Right ventricle myocardium inferior (tissue), 1 donor: ENCODE measurements around the gene CTCF. TPM values are rescaled to one million over a fixed set of nuclear protein-coding genes. Genes with fewer than 3 reads are reported as not detected.

Experiments used
- ATAC-seq: fragments of 200-7000 bp; cut with Tn5 transposase; one replicate; pipeline ENCODE4 v1.9.1; 2020; ENCODE audit warnings: mild to moderate bottlenecking, moderate library complexity
- DNase-seq: peaks from one replicate; pipeline ENCODE4 v3.0.0; 2021; ENCODE audit errors: missing footprints
- intact Hi-C: fragments of 100-400 bp; cut with DNase I; formaldehyde crosslinking; loops from one replicate; pipeline ENCODE4 v1.11.0; 2022
- total RNA-seq: library from RNA; stranded (reverse); fragmentation: NEBNext Ultra II Directional; extraction: Animal tissue kit (Norgen Biotek cat#: 25700); gene quantifications from one replicate; pipeline ENCODE4 v1.2.1, GENCODE V29; 2021
- donor health status: DM: no; HTN: yes; CAD: no; lungs with severe emphysema.

The CTCF gene
- total RNA-seq, 1 donor from 2014 or later, result 28.2 TPM

DNA sequence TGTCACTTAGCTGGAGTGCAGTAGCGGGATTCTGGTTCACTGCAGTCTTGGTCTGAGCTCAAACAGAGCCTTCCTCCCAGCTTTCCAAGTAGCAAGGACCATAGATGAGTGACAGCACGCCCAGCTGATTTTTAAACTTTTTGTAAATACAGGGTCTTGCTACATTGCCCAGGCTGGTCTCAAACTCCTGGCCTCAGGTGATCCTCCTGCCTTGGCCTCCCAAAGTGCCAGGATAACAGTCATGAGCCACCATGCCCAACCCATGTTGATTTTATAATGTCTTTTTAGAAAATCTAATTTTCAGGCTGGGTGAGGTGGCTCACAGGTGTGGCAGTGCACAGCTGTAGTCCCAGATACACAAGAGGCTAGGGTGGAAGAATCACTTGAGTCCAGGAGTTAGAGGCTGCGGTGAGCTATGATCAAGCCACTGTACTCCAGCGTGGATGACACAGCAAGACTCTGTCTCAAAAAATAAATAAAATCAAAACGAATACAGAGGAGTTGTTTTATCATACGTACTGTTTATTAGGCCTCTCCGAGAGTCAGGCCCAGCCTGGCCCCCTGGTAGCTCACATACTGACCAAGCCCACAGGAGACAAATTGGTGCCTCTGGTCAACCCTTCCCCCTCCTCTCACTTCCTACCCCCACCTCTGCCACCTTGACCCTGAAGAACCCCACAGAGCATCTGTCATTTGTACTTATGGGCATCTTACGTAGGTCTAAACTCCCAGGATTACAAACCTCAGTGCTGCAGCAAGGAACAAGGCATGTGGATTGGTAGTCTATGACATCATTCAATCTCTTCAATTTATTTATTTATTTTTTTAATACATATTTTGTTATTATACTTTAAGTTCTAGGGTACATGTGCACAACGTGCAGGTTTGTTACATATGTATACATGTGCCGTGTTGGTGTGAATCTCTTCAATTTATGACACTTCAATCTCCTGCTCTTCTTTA lies 117.9 kb downstream of the CTCF start:
- DNase-seq, result no peak
- no peak for ATAC-seq
- intact Hi-C loops, result no loop called here

DNA sequence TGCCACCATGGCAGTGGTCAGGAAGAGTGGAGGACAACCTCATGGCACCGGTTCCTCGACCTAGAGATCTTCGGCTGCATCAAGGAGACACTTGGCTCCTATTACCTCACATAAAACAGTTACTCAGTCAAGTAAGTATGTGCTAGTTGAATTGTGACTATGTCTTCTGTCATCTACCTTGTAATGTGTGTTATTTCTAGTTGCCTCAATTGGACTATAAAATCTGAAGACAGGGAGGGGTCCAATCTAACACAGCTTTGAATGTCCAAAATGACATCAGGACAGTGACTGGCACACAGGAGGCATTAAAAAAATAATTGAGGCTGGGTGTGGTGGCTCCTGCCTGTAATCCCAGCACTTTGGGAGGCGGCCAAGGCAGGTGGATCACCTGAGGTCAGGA lies 121.4 kb downstream of the CTCF start:
- no peak for DNase-seq
- no peak for ATAC-seq
- intact Hi-C loops, result no loop called here

DNA sequence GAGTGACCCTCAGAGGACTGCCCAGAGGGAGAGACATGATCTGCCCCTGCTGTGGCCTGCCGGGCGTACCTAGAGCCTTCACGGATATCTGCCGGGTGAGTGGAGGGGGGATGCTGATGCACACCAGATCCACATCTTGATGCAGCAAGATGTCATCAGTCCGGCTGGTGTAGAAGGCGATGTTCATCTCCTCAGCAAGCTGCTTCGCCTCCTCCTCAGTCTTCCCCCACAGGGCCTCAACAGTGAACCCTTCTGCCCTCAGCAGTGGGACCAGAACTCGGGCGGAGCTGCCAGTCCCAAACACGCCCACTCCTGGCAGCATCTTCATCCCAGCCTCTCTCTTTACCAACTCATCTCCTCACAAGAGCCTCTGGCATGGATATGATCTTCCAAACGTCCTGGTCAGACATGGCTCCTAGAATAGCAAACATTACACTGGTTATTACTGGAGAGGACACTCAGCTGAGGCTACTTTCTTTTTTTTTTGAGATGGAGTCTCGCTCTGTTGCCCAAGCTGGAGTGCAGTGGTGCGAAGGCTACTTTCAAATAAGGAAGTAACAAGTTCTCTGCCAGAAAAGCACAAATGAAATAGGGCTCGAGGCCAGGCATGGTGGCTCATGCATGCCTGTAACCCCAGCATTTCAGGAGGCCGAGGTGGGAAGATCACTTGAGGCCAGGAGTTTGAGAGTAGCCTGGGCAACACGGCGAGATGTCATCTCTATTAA lies 123.2 kb downstream of the CTCF start:
- intact Hi-C loops, result no loop called here

More for the DNA sequence above, 123.2 kb downstream of the CTCF start:
- ATAC-seq (no peak), DNase-seq (no peak)

Other genes with a start within 250 kb of the CTCF start
- not detected for gene KCTD19, start 235.8 kb upstream of the CTCF start, total RNA-seq
- not detected for gene LRRC36, start 235.7 kb upstream of the CTCF start, total RNA-seq
- gene TPPP3, start 169.0 kb upstream of the CTCF start, total RNA-seq, result 9.5 TPM
- 2.9 TPM for gene ZDHHC1, start 146.0 kb upstream of the CTCF start, total RNA-seq
- 0.81 TPM for gene HSD11B2, start 131.4 kb upstream of the CTCF start, total RNA-seq
- 67.7 TPM for gene ATP6V0D1, start 81.4 kb upstream of the CTCF start, total RNA-seq
- gene AGRP, start 79.0 kb upstream of the CTCF start, total RNA-seq, result not detected
- gene RIPOR1, start 33.7 kb upstream of the CTCF start, total RNA-seq, result 68.4 TPM
- 0.30 TPM for gene CARMIL2, start 82.6 kb downstream of the CTCF start, total RNA-seq
- gene ACD, start 97.7 kb downstream of the CTCF start, total RNA-seq, result 9.7 TPM
- gene PARD6A, start 98.4 kb downstream of the CTCF start, total RNA-seq, result 3.7 TPM
- 9.9 TPM for gene ENKD1, start 104.2 kb downstream of the CTCF start, total RNA-seq
- 3.0 TPM for gene C16orf86, start 104.3 kb downstream of the CTCF start, total RNA-seq
- gene GFOD2, start 156.8 kb downstream of the CTCF start, total RNA-seq, result 9.0 TPM
- 11.1 TPM for gene RANBP10, start 244.0 kb downstream of the CTCF start, total RNA-seq
- 0.41 TPM for gene TSNAXIP1, start 244.4 kb downstream of the CTCF start, total RNA-seq